ENCODE data around the gene MRPL50.
"Not testable (repeated sequence)": the region's sequence is repeated elsewhere in the genome, so short reads cannot be mapped to it uniquely, and the experiment has no call there.

Gene MRPL50

DNA sequence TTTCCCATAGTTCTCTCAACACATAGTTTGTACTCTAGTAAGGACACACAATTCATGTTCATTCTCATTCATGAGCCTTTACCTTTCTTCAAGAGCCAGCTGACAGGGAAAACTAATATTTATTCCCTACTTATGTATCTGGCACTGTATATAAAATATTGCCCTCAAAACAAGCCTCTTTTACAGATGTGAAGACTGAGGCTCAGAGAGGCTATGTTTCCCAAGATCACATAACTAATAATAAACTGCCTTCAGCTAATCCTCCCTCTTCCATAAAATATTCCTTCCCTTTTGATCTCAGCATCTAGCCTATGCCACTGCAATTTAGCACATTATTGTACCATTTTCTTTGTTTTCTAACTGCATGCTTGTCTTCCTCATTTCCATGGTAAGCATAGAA is 19.0 kb upstream of the MRPL50 start:
- no peak for DNase-seq

DNA sequence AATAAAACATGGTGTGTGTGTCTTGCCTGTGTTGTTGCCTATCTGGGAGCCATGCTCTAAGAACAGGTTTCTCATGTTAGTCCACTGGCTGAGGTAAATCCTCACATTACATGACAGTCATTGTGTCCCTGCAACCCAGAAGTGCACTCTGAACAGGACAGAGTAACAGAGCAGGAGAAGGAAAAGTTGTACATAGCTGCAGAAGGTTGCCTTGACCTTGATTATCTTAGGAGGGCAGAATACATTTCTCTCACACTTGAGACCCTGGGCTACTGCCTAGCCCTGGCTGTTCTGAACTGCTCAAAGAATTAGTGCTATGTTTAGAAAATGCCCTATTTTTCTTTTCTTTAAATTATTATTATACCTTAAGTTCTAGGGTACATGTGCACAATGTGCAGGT is 17.2 kb upstream of the MRPL50 start:
- no peak for DNase-seq

DNA sequence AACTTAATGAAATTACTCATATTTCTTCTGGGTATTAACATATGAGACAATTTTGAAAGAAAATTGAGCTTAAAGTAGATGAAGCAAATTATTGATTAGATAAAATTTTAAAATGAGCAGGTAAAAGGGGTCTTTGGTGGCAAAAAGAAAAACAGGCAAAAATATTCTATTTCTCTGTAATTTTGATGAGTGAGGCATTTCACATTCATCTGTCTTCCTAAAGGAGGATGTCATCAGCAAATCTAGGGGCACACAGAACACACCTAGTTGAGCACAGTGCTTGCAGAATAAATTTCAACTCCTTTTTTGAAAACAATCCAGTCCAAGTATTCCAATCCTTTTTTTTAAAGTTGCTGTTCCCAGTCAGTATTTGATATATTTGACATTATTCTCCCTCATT is 16.4 kb upstream of the MRPL50 start:
- no peak for DNase-seq

DNA sequence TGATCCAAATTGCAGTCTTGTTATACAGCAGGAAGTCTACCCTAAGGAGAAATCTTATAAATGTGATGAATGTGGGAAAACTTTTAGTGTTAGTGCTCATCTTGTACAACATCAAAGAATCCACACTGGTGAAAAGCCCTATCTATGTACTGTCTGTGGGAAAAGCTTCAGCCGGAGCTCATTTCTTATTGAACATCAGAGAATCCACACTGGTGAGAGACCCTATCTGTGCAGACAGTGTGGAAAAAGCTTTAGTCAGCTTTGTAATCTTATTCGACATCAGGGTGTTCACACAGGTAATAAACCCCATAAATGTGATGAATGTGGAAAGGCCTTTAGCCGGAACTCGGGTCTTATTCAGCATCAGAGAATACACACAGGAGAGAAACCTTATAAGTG is 10.7 kb upstream of the MRPL50 start:
- DNase-seq, result no peak

DNA sequence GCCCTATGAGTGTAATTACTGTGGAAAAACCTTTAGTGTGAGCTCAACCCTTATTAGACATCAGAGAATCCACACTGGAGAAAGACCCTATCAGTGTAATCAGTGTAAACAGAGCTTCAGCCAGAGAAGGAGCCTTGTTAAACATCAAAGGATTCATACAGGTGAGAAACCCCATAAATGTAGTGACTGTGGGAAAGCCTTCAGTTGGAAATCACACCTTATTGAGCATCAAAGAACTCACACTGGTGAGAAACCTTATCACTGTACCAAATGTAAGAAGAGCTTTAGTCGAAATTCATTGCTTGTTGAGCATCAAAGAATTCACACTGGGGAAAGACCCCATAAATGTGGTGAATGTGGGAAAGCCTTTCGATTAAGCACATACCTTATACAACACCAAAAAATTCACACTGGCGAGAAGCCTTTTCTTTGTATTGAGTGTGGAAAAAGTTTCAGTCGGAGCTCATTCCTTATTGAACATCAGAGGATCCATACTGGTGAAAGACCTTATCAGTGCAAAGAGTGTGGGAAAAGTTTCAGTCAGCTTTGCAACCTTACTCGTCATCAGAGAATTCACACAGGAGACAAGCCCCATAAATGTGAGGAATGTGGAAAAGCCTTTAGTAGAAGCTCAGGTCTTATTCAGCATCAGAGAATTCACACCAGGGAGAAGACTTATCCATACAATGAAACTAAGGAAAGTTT is 10.1 kb upstream of the MRPL50 start:
- no peak for DNase-seq

DNA sequence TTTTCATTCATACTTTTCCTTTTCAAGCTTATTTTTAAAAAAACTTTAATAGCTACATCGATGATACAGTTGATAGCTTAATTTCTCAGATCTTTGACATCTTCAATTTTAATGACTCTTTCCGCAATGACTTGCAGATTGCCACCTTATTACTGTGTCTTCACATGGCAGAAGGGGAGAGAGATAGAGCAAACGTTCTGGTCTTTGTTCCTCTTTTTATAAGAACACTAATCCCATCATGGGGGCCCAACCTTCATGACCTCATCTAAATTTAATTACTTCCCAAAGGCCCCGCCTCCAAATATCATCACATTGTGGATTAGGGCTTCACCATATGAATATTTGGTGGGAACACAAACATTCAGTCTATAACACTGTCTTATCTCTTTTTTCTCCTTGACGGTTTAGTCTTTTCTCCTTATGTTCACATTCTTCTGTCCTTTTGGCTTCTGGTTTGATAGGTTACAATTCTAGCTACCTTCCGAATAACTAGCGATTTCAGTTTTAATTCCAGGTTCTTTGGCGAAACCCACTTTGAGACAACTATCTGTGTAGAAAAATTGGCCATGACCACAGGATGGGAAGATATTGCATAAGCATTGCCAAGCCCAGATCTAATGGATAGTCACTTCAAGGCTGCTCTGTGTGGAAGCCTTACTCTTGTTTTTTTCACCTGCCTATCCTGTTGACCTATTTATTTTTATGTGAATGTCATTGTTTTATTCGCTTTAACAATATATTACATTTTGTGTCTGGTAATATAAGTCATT is 5.3 kb upstream of the MRPL50 start:
- DNase-seq, result no peak

DNA sequence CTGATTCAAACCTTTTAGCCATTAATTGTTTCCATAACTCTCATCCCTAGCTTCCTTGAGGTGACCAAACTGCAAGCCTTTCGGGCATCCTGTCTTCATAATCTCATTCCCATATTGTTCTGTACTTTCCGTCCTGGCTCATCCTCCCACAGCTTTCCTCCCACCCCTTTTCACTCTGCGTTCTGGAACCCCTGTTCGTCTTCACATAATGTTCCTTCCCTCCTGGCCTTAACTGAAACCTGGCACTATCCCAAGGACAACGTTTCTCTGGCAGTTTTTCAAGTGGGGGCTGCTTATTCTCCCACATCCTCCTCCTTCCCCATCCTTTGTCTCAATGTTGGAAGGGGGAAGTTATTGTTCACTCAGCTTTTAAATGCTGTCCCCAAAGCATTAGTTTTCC is 1.7 kb upstream of the MRPL50 start:
- no peak for DNase-seq

DNA sequence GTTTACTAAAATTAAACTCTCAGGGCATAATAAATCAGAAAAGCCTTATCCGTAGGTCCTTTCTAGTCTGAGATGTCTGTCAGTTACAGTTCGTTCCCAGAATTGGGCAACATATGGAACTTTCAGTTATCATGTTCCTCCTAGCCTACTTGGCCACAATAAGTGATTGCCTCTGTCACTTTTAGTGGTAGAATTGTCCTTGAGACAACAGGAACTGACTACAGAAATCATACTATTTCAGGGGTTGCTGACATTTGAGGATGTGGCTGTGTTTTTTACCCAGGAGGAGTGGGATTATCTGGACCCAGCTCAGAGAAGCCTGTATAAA is 1.2 kb upstream of the MRPL50 start:
- no peak for DNase-seq

DNA sequence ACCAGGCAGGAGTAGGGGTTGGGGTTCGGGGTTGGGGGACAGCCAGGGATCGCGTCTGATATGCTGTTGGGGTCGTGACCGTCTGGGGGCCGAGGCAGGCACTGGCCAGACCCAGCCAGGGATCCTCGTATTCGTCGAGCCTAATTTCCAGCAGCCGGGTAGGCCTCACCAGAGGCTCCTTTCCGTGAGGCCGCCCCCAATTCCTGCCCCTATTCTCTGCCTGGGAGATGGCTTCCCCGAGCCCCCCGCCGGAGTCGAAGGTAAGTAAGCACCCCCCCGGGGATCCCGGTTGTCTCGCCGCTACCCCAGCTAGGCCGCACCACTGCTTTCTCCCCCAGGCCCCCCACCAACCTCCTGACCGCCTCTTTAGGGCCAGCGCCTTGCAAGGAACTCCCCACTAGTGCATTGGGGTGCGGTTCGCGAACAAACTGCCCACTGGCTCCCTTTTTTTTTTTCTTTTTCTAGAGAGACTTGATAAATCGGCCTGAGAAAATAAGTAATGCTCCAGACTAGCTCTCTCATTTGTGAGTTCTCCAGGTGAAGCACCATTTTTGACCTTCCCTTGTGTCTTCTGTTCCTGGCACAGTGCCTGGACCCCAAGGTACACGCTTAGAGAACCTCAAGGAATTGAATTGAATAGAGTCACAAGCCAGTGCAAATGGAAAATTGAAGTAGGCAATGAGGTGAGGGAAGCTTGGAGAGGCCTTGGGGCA is 668 bp upstream of the MRPL50 start:
- DNase-seq, result peak; percentile 2

DNA sequence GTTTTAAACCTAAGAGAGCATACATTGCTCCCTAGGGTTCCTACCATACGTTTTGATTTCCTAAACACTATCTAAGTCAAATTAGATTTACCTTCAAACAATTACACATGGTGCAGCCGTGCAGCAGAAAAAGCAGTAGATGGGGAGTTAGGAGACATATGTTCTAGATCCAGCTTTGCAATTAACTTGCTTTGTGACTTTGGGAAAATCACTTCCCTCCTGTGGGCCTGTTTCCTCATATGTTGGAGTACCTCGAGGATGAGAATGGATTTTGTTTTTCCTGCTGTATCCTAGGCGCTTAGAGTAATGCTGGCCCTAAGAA is 711 bp downstream of the MRPL50 start:
- DNase-seq, result no peak

DNA sequence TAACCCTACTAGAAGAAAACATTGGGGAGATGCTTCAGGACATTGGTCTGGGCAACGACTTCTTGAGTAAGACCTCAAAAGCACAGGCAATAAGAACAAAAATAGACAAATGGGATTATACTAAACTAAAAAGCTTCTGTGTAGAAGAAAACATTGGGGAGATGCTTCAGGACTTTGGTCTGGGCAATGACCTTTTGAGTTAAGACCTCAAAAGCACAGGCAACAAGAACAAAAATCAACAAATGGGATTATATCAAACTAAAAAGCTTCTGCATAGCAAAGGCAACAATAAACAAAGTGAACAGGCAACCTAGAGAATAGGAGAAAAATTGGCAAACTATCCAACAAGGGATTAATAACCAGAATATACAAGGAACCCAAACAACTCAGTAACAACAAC is 3.7 kb downstream of the MRPL50 start:
- DNase-seq, result no peak

DNA sequence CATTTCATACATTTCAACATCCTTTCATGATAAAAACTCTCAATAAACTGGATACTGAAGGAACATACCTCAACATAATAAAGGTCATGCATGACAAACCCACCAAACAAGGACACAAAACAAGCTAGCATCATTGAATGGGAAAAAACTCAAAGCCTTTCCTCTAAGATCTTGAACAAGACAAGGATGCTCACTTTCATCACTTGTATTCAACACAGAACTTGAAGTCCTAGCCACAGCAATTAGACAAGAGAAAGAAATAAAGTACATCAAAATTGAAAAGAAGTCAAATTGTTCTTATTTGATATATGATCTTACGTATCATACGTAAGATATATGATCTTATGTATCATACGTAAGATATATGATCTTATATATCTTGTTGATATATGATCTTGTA is 5.3 kb downstream of the MRPL50 start:
- no peak for DNase-seq

DNA sequence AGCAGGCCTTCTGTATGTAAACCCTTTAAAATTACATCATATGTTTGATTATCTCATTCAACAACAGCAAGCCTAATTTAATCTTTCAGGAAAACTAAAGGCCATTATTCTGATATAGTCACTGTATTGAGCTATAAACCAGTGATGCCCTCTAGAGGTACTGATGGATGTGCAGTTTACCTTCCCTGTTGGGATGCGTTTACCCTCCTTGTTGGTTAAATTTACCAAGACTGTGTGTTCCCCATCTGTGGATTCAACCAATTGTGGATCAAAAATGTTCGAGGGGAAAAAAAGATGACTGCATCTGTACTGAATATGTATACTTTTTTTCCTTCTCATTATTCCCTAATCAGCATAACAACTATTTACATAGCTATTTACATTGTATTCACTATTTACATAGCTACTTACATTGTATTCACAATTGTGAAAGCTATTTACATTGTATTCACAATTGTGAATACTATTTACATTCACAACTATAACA is 9.9 kb downstream of the MRPL50 start:
- no peak for DNase-seq

DNA sequence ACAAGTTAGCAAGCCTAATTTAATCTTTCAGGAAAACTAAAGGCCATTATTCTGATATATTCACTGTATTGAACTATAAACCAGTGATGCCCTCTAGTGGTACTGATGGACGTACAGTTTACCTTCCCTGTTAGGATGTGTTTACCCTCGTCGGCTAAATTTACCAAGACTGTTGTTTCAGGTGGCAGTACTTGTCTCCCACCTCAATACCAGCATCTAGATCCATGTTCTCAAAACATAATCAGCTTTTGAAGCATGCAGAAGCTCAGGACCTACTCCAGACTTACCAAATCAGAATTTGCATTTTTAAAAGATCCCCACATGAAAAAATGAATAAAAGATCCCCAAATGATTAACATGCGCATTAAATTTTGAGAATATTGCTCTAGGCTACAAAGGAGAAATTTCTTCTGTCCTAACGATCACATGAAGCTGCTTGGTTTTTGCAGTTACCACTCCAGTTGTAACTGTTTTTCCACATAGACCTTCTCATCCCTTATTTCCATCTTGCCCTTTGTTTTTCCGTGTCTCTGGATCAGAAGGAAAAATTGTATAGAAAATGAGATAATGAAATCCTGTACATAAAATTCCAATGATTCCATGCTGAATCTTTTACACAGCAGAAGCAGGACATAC is 10.4 kb downstream of the MRPL50 start:
- no peak for DNase-seq

DNA sequence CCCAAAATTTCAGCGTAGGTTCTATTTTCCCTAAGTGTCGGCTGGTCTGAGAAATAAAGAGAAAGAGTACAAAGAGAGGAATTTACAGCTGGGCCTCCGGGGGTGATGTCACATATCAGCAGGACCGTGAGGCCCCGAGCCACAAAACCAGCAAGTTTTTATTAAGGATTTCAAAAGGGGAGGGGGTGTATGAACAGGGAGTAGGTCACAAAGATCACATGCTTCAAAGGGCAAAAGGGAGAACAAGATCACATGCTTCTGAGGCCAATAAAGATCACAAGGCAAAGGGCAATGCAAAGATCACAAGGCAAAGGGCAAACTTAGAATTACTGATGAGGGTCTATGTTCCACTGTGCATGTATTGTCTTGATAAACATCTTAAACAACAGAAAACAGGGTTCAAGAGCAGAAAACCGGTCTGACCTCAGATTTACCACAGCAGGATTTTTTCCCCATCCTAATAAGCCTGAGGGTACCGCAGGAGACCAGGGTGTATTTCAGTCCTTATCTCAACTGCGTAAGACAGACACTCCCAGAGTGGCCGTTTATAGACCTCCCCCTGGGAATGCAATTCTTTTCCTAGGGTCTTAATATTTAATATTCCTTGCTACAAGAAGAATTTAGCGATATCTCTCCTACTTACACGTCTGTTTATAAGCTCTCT is 13.4 kb downstream of the MRPL50 start, which contains the start of gene BAAT:
BAAT (minus strand) TSS at position 134 of the 664 bp plus-strand sequence. CDS start 13,602 bp downstream, outside the sequence.
- not testable (repeated sequence) for DNase-seq

DNA sequence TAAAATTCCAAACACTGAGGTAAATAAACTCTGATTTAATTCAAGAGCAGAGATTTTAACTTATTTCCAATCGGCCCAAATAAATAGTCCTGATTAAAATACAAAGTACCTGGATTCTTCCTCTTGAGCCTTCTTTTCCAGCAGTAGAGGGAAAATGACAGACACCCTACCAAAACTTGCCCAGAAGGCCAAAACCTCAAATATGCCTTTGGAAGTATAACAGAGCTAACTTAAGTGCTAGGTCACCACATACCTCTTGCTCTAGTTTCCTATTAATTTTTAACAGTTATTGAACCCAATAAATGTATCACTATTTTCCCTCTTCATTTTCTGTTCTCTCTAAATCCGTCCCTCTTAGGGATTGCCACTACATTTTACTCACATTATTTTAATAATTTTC is 15.1 kb downstream of the MRPL50 start:
- DNase-seq, result no peak

DNA sequence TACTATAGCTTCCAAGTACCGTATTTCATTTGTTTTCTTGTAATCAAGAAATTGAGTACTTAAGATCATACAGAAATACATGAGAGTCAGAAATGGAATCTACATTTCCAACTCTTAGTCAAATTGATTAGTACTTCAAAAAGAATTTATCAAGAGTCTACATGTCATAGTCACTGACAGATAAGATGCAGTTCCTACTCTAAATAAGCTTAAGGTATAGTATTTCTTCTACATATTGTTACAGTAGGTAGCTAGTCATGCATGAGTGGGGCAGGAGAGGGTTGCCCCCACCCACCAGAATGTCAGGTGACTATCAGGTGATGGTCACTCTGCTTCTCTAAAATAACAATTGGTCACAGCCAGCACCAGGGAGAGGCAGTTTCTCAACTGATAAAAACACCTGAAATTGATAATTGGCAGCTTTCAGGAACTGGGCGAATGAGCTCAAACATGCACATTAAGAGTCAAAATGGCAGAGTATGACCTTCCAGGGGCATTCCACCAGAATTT is 16.5 kb downstream of the MRPL50 start:
- no peak for DNase-seq

DNA sequence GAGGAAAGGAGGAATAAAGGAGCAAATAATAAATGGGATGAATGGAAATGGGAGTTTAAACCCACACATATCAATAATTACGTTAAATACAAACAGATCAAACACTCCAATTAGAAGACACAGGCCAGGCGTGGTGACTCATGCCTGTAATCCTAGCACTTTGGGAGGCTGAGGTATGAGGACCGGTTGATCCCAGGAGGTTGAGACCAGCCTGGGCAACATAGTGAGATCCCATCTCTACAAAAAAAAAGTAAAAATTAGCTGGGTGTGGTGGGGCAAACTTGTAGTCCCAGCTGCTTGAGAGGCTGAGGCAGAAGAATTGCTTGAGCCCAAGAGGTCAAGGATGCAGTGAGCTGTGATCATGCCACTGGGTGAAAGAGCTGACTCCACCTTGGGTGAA is 17.3 kb downstream of the MRPL50 start:
- DNase-seq, result no peak

DNA sequence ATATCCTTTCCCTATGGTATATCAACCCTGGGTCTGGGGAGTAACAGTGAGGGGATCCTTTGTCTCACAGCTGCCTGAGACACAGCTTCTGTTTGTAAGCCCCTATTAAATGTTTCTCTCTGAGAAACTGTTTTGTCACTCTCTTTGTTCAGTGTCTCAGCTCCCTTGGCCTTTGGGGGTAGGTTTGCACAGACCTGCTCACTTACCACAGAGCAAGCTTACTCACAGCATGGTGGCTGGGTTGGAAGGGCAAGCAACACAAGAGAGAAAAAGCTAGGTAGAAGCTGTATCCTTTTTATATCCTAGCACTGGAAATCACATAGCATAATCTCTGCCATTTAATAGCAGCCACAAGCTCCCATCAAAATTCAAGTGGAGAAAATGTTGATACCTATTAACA is 18.1 kb downstream of the MRPL50 start:
- no peak for DNase-seq

DNA sequence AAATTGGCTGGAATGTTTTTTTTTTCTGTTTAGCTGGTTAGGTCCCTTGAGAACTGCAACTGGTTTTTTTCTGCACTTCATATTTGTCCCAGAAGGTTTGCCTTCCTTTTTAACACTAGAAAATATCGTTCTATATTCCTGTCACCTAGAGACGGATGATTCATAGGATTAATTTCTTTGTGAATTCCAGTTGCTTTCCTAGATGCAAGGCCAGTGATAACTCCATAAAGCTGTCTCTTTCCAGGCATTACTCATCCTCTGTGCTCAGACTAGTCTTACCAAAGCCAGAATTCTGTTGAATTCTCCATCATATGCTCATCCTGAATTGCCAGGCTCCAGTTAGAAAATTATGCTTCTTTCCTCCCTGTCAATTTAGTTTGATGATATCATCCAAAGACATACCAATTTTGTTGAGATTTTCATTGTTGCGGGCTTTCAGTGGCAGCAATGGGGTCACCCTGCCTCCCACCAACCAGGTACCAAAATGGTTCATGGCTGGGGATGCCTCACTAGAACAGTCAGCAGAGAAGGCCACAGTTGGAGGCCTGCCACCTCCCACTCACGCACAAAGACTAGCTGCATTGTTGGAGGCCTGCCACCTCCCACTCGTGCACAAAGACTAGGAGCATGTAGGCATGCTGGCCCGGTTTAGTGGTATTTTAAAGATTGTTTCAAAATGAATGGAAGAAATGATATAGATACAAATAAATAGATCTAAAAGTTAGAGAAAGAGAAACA is 22.1 kb downstream of the MRPL50 start:
- no peak for DNase-seq

DNA sequence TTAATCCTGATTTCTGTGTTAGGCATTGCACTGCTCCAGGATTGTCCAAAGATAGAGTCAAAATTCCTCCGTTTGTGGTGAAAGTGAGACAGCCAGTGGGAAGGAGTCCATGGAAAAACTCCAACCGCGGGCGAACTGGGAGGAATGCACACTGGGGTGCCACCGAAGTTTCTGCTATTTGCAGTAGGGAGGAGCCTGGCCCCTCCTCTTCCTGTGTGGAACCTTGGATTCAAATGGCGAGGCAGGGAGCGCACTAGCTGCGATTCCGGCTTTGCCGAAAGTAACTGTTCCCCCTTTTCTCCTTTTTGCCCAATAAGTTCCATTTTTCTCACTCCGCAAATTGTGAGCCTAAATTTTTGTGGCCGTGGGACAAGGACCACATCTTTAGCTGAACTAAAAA is 22.9 kb downstream of the MRPL50 start:
- no peak for DNase-seq
